RWPE2 (cell line): ENCODE data around the gene ZNF438.

Source experiments
- ATAC-seq: fragments of 200-7000 bp; cut with Tn5 transposase; 3 replicates; pipeline ENCODE4 v1.9.1; 2021; ENCODE audit warnings: low read depth
- DNase-seq: peaks from one replicate; pipeline ENCODE4 v3.0.0-alpha.2; 2020; ENCODE audit warnings: low spot score
- H3K27ac ChIP-seq: fragments of 450-650 bp; 2 replicates; pipeline ENCODE4 v1.5.1; 2017; ENCODE audit warnings: mild to moderate bottlenecking; ENCODE audit not compliant: poor library complexity, severe bottlenecking
- H3K27me3 ChIP-seq: fragments of 250-450 bp; sonication (Bioruptor Pico); 2 replicates; pipeline ENCODE4 v1.5.1; 2021; ENCODE audit warnings: mild to moderate bottlenecking, moderate library complexity; ENCODE audit not compliant: insufficient read depth, poor library complexity, severe bottlenecking
- H3K36me3 ChIP-seq: fragments of 250-450 bp; sonication (Bioruptor Pico); 2 replicates; pipeline ENCODE4 v1.5.1; 2020; ENCODE audit warnings: low read depth, mild to moderate bottlenecking, moderate library complexity
- H3K4me1 ChIP-seq: fragments of 250-450 bp; sonication (Bioruptor Pico); 2 replicates; pipeline ENCODE4 v1.5.1; 2021; ENCODE audit warnings: mild to moderate bottlenecking, moderate library complexity; ENCODE audit not compliant: insufficient read depth, poor library complexity, severe bottlenecking
- H3K4me3 ChIP-seq: fragments of 250-450 bp; sonication (Bioruptor Pico); 2 replicates; pipeline ENCODE4 v1.5.1; 2021; ENCODE audit warnings: mild to moderate bottlenecking, moderate library complexity; ENCODE audit not compliant: severe bottlenecking
- H3K9me3 ChIP-seq: fragments of 250-450 bp; sonication (Bioruptor Pico); 2 replicates; pipeline ENCODE4 v1.5.1; 2021; ENCODE audit warnings: mild to moderate bottlenecking, moderate library complexity; ENCODE audit not compliant: severe bottlenecking
- CTCF ChIP-seq: fragments of 450-650 bp; IDR thresholded peaks from one replicate; pipeline ENCODE4 v1.5.1; 2017; ENCODE audit warnings: mild to moderate bottlenecking, moderate library complexity; ENCODE audit not compliant: poor library complexity, severe bottlenecking

Gene ZNF438

DNA sequence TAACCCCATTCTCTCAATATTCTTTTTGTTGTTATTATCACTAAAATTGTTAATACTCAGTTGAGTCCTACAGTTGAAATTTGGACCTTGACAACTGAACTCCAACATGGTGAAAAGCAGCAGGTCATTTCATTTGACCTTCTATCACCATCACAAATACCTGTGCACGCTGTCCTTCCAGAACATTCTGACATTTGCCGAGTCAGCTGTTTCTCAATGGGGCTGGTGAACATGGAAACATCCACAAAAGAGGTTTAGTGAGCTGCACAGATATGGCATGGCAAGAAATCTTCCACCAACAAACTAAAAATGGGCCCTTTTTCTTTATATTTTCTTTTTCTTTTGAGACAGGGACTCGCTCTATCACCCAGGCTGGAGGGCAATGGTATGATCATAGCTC, 169.7 kb downstream of the ZNF438 start:
- H3K4me1 ChIP-seq: no peaks in the 10 kb centered on the region
- DNase-seq: no peak
- no peak overlapping the region for H3K4me3 ChIP-seq
- TF ChIP-seq CTCF: no peak
- H3K27ac ChIP-seq: no peak overlapping the region
- H3K9me3 ChIP-seq: no peaks in the 10 kb centered on the region
- no peak for ATAC-seq
- H3K27me3 ChIP-seq: no peaks in the 10 kb centered on the region
- no peaks in the 10 kb centered on the region for H3K36me3 ChIP-seq

- no peak for TF ChIP-seq CTCF
These were observed 170.4 kb downstream of the ZNF438 start for GRCh38 chr10:30861221-30861620.

GRCh38 chr10:30858499-30858898, 173.2 kb downstream of the ZNF438 start:
- no peak overlapping the region for H3K4me3 ChIP-seq
- TF ChIP-seq CTCF: no peak

More at GRCh38 chr10:30861221-30861620, 170.4 kb downstream of the ZNF438 start:
- H3K36me3 ChIP-seq: no peaks in the 10 kb centered on the region
- H3K27me3 ChIP-seq: no peaks in the 10 kb centered on the region
- DNase-seq (no peak), ATAC-seq (no peak)
- H3K9me3 ChIP-seq: no peaks in the 10 kb centered on the region
- H3K4me3 ChIP-seq: no peak overlapping the region
- H3K27ac ChIP-seq: no peak overlapping the region
- H3K4me1 ChIP-seq: no peaks in the 10 kb centered on the region

DNA sequence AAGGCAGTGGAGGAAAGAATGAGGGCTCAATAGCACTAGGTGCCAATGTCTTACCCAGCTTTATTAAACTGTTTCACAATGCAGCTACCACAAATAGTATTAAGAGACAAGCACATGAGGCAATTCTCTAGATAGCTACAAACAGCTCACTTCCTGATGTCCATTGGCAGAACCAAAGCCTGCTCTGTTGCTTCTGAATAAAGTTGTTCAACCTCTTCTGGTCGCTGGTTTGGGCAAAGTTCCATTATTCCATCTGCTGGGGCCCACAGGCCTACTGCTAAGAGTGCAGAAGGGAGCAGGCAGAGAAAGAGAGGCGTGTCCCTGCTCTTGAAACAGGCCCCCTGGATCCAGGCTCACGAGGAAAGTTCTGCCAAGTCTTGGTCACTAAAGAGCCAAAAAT, 173.9 kb downstream of the ZNF438 start:
- Histone ChIP-seq H3K27ac (no peak overlapping the region), H3K27me3 (no peaks in the 10 kb centered on the region), H3K4me3 (no peak overlapping the region), H3K4me1 (no peaks in the 10 kb centered on the region), H3K36me3 (no peaks in the 10 kb centered on the region), H3K9me3 (no peaks in the 10 kb centered on the region)
- no peak for ATAC-seq
- no peak for TF ChIP-seq CTCF
- DNase-seq: no peak

More at GRCh38 chr10:30858499-30858898, 173.2 kb downstream of the ZNF438 start:
- no peak overlapping the region for H3K27ac ChIP-seq
- H3K36me3 ChIP-seq: no peaks in the 10 kb centered on the region
- H3K4me1 ChIP-seq: no peaks in the 10 kb centered on the region
- no peak for ATAC-seq
- H3K27me3 ChIP-seq: no peaks in the 10 kb centered on the region
- DNase-seq: no peak
- no peaks in the 10 kb centered on the region for H3K9me3 ChIP-seq

- DNase-seq: no peak
- Histone ChIP-seq H3K27me3 (no peaks in the 10 kb centered on the region), H3K4me1 (no peaks in the 10 kb centered on the region), H3K4me3 (no peak overlapping the region), H3K9me3 (no peaks in the 10 kb centered on the region), H3K36me3 (no peaks in the 10 kb centered on the region), H3K27ac (no peak overlapping the region)
- ATAC-seq: no peak
- TF ChIP-seq CTCF: no peak
These were observed 176.5 kb downstream of the ZNF438 start for GRCh38 chr10:30855131-30855530.
